HG03442 (cell line): Measurements from ENCODE around the gene ADD2.
"Not testable (repeated sequence)": the region's sequence is repeated elsewhere in the genome, so short reads cannot be mapped to it uniquely, and the experiment has no call there.

Source experiments
- ATAC-seq: cut with Tn5 transposase; IDR thresholded peaks from one replicate; pipeline ENCODE4 v1.9.1; 2021; ENCODE audit warnings: mild to moderate bottlenecking, moderate library complexity; ENCODE audit not compliant: unreplicated experiment

ADD2 gene

DNA sequence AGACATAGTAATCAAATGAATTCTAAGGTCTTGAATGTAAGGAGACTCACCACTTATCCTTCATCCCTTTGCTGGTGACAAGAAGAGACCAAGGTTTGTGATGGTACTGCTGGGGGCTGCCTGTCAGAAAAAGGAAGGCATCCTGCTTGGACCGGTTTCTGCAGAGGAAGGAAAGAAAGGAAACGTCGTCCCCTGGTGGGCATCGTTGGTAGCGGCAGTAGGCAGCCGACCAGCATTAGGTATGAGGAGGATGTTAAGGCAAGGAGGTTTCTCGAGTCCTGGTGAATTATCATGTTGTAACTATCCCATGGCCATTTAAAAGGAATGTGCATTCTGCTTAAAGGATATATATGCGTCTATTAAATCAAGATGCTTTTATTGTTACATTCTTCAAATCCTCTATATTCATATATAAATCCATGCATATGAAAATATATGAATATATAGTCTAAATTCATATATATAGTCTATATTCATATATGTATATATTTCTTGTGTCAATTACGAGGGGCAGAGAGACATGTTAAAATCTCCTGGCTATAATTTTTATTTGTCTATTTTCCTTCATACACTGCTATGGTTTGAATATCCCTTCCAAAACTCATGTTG lies 120.0 kb downstream of the ADD2 start:
- ATAC-seq = peak; percentile 59

DNA sequence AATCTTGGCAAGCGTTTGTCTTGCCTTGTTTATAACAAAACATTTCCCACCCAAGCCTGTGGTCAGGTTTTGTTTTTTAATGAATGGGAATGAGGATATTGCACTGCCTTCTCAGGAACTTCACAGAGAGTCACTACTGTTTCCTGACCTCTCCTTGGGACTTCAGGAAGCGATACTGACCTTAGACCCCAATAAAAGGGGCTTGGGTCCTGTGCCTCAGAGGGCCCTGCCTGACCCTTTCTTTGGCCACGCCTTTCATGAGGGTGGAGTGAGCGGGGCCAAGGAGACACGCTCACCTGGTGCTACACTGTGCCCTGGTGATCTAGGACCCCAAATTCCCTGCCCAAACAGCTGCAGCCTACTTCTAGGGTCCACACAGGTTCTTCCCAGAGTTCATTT lies 121.6 kb downstream of the ADD2 start:
- ATAC-seq = no peak

- no peak for ATAC-seq
These were observed 122.1 kb downstream of the ADD2 start for GRCh38 chr2:70645733-70646419.

GRCh38 chr2:70643715-70644114 lies 124.3 kb downstream of the ADD2 start:
- ATAC-seq = no peak

- no peak for ATAC-seq
These were observed 126.7 kb downstream of the ADD2 start for GRCh38 chr2:70641263-70641784.

DNA sequence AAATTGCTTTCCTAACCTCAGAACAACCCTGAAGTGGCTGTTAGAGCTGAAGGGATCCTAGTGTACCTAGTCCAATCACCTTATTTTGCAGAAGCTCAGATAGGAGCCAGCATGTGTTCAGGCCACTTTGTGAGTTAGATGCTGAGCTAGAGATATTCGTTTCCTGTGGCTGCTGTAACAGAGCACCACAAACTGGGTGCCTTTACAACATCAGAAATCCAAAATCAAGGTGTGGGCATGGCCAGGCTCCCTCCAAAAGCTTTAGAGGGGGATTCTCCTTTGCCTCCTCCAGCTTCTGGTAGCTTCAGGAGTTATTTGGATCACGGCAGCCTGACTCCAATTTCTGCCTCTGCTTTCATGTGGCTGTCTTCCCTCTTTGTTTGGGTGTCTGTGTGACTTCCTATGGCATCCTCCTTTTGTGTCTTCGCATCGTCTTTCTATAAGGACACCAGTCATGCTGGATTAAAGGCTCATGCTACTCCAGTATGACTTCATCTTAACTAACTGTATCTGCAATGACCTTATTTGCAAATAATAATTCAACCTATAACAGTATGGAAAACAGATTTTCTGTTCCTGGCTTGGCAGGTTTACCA lies 128.1 kb downstream of the ADD2 start:
- no peak for ATAC-seq

GRCh38 chr2:70638561-70638960 lies 129.4 kb downstream of the ADD2 start:
- ATAC-seq = no peak

DNA sequence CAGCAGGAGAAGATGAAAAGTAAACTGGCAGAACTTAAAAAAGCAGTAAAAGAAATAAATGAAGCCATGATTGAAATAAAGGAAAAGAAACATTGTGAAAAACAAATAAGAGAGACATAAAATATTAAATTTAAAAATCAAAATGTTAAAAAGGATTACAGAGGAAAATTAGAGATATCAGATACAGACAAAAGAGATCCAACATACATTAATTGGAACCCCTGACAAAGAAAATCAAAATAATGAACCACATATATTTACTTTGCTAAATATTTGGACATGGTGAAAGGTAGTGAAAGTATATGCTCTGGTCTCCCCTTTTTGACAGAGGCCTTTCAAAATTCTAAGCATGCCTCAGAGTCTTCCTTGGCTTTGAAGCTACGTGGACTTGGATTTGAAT lies 134.5 kb downstream of the ADD2 start:
- no peak for ATAC-seq

- no peak for ATAC-seq
These were observed 135.0 kb downstream of the ADD2 start for GRCh38 chr2:70632966-70633365.

DNA sequence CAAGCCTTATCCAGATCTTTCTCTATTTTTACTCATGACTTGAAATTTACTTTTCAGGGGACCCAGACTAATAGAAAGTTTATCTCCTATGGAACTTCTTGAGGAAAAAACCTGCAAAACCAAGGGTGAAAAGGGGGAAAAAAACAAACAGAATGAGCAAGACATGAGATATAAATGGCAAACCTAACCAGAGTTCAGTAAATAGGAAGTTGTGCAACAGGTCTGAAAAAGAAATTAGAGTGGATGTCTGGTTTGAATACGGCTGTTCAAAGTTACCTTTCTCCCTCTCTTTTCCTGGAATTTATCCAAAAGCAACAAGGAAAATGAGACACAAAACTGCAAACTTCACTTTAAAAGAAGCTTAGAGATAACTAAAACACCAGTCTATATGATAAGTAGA lies 135.6 kb downstream of the ADD2 start:
- no peak for ATAC-seq

DNA sequence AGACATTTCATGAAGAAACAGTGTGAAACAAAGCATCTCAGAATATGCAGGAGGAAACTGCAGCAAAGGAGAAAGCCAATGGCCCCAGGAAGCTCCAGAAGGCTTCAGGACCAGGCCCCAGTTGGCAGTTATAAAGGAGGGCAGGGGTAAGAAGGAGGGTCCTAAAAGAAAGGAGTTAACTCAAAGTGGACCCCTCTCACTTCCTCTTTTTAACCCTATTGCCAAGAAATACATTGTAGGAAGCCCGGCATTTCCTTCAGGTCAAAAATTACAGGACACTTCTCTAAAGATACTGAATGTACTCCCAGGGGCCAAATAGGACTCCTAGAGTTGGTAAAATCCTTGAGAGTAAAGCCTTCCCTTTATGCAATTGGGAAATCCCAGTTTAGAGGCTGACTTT lies 137.2 kb downstream of the ADD2 start:
- no peak for ATAC-seq

DNA sequence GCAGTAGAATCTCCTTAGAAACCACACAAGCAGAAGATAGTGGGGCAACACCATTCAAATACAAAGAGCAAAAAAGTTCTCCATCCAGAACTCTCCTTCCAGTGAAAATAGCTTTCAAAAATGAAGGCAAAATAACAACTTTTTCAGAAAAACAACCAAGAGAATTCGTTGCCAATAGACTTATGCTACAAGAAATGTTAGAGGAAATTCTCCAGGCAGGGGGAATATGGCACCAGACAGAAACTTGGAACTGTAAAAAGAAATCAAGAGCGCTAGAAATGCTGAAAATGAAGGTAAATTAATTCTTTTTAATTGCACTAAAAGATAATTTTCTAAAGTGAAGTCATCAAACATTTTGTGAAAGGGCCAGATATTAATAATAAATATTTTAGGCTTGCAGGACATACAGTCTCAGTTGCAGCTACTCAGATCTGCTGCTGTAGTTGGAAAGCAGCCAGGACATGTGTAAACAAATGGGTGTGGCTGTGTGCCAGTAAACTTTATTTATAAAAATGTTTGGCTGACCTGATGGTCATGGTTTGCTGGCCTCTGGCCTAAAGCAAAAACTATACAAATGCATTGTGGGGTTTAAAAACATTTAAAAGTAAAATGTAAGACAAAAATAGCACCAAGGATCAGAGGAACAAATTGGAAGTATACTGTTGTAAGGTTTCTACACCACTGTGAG lies 140.6 kb downstream of the ADD2 start:
- ATAC-seq = no peak

- no peak for ATAC-seq
These were observed 141.6 kb downstream of the ADD2 start for GRCh38 chr2:70626254-70626990.

DNA sequence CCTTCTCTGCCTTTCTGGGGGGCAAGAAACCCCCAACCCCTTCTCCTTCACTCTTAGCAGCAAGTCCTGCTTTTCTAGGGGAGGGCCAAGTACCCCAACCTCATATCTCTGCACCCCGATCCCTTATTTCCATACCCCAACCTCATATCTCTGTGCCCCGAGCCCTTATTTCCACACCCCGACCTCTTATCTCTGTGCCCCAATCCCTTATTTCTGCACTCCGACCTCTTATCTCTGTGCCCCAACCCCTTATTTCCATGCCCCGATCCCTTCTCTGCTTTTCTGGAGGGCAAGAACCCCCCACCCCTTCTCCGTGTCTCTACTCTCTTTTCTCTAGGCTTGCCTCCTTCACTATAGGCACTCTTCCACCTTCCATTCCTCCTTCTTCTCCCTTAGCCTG lies 146.5 kb downstream of the ADD2 start:
- ATAC-seq = not testable (repeated sequence)

- ATAC-seq = no peak
These were observed 148.0 kb downstream of the ADD2 start for GRCh38 chr2:70620020-70620419.

DNA sequence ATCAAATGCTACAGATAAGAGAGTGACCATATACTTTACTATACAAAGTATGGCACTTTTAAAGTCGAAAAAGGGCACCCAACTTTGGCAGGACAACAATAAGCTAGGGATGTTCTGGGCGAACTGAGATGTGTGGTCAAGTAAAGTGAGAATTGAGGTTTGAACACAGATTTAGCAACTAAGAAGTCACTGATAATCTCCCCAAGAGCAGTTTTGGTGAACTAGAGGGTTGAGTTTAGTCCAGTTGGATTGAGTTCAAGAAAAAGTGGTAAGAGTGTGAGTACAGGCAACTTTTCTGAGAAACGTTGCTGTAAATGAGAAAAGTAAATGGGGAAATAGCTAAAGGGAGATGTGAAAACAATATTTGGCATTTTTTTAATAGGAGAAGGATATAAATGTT lies 148.8 kb downstream of the ADD2 start:
- no peak for ATAC-seq

DNA sequence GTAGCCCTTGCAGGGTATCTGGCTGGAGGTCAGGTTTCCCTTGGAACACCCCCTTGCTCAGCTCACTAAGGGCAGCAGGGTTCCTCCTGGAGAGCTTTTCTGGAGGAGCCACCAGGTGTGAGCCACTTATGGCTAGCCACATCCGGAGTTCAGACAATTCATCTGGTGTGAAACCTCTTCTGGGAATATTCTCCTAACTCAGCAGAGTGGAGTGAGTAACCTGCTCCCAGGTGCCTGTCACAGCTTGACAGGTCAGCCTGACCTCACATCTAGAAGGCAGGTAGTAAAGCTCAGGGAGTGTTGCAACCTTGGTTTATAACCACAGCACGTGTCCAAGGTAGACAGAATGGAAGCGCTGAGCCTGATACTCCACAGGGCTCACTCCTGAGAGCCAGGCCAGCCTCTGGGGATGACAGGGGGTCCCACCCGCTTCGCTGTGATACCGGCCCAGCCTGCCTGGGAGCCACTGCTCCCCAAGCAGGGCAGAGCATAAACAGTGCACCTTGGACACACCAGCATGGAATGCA lies 151.8 kb downstream of the ADD2 start:
- ATAC-seq = no peak

- ATAC-seq = no peak
These were observed 152.8 kb downstream of the ADD2 start for GRCh38 chr2:70615222-70615621.

- ATAC-seq = no peak
These were observed 154.5 kb downstream of the ADD2 start for GRCh38 chr2:70613521-70613920.

GRCh38 chr2:70612574-70612973 lies 155.4 kb downstream of the ADD2 start:
- ATAC-seq = no peak

DNA sequence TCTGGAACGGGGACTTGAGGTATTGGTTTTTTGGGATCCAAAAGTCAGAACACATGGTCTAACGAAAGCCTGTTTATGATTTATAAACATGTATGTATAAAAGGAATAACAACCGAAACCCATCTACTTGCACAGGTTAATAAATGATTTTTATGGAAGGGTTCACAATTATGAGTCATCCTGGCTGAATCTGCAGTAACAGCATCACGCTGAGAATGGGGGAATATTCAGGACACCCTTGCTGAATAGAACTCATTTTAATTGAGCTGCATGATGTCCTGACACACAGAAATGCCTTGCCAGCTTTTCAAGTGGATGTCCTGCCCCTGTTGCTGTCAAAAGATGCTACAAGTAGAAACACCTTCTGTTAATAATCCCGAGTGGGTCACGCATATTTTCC lies 159.6 kb downstream of the ADD2 start:
- no peak for ATAC-seq
